ENCODE results near the gene SPATA6L.
"Not testable (repeated sequence)": the region's sequence is repeated elsewhere in the genome, so short reads cannot be mapped to it uniquely, and the experiment has no call there.

Gene SPATA6L

GRCh38 chr9:4615251-4615650 lies 51.0 kb downstream of the SPATA6L start:
- Histone ChIP-seq H3F3A (ENCODE audit: insufficient read depth) (no peaks in the 10 kb centered on the region), H3K27me3 (ENCODE audit: low read length) (no peaks in the 10 kb centered on the region), H2AFZ (ENCODE audit: low read depth, low read length, severe bottlenecking) (no peak overlapping the region), H3K4me2 (ENCODE audit: low read depth, low read length, poor library complexity, severe bottlenecking) (no peak overlapping the region), H3K36me3 (ENCODE audit: low read length) (no peaks in the 10 kb centered on the region), H3K9me2 (replicated peaks; ENCODE audit: insufficient read depth, low read length) (no peaks in the 10 kb centered on the region), H3K79me2 (ENCODE audit: insufficient read depth, low read length) (no peaks in the 10 kb centered on the region), H3K27ac (ENCODE audit: low read depth, low read length) (no peak overlapping the region), H3K4me3 (ENCODE audit: insufficient read depth, low read length, poor library complexity, severe bottlenecking) (no peak overlapping the region), H3K9ac (ENCODE audit: low read length) (no peak overlapping the region), H4K20me1 (ENCODE audit: low read depth, low read length) (no peaks in the 10 kb centered on the region), H3K9me3 (ENCODE audit: insufficient read depth, low read length) (no peaks in the 10 kb centered on the region)
- no peak for TF ChIP-seq EZH2phosphoT487 (conservative IDR thresholded peaks at IDR 0.05; ENCODE audit: low read length)
- TF ChIP-seq, protein P1, sequence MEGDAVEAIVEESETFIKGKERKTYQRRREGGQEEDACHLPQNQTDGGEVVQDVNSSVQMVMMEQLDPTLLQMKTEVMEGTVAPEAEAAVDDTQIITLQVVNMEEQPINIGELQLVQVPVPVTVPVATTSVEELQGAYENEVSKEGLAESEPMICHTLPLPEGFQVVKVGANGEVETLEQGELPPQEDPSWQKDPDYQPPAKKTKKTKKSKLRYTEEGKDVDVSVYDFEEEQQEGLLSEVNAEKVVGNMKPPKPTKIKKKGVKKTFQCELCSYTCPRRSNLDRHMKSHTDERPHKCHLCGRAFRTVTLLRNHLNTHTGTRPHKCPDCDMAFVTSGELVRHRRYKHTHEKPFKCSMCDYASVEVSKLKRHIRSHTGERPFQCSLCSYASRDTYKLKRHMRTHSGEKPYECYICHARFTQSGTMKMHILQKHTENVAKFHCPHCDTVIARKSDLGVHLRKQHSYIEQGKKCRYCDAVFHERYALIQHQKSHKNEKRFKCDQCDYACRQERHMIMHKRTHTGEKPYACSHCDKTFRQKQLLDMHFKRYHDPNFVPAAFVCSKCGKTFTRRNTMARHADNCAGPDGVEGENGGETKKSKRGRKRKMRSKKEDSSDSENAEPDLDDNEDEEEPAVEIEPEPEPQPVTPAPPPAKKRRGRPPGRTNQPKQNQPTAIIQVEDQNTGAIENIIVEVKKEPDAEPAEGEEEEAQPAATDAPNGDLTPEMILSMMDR (IDR thresholded peaks at IDR 0.05; ENCODE audit: insufficient read depth, low read length, poor library complexity, severe bottlenecking): no peak

- Histone ChIP-seq H3K36me3 (ENCODE audit: low read length) (no peaks in the 10 kb centered on the region), H2AFZ (ENCODE audit: low read depth, low read length, severe bottlenecking) (no peak overlapping the region), H3K9ac (ENCODE audit: low read length) (no peak overlapping the region), H3K9me2 (replicated peaks; ENCODE audit: insufficient read depth, low read length) (no peaks in the 10 kb centered on the region), H3K4me2 (ENCODE audit: low read depth, low read length, poor library complexity, severe bottlenecking) (no peak overlapping the region), H3F3A (ENCODE audit: insufficient read depth) (no peaks in the 10 kb centered on the region), H3K79me2 (ENCODE audit: insufficient read depth, low read length) (no peaks in the 10 kb centered on the region), H3K9me3 (ENCODE audit: insufficient read depth, low read length) (no peaks in the 10 kb centered on the region), H3K4me3 (ENCODE audit: insufficient read depth, low read length, poor library complexity, severe bottlenecking) (no peak overlapping the region), H4K20me1 (ENCODE audit: low read depth, low read length) (no peaks in the 10 kb centered on the region), H3K27me3 (ENCODE audit: low read length) (no peaks in the 10 kb centered on the region), H3K27ac (ENCODE audit: low read depth, low read length) (no peak overlapping the region)
- TF ChIP-seq, protein P1 (IDR thresholded peaks at IDR 0.05; ENCODE audit: insufficient read depth, low read length, poor library complexity, severe bottlenecking): no peak
- no peak for TF ChIP-seq EZH2phosphoT487 (conservative IDR thresholded peaks at IDR 0.05; ENCODE audit: low read length)
Measured at GRCh38 chr9:4614627-4615026, 51.7 kb downstream of the SPATA6L start.

DNA sequence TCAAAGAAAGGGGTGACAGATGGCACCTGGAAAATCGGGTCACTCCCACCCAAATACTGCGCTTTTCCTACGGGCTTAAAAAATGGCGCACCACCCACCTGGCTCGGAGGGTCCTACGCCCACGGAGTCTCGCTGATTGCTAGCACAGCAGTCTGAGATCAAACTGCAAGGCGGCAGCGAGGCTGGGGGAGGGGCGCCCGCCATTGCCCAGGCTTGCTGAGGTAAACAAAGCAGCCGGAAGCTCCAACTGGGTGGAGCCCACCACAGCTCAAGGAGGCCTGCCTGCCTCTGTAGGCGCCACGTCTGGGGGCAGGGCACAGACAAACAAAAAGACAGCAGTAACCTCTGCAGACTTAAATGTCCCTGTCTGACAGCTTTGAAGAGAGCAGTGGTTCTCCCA lies 60.2 kb downstream of the SPATA6L start:
- not testable (repeated sequence) for H3K27ac ChIP-seq (ENCODE audit: low read depth, low read length); H3K79me2 ChIP-seq (ENCODE audit: insufficient read depth, low read length); H3K9me2 ChIP-seq (replicated peaks; ENCODE audit: insufficient read depth, low read length); H3F3A ChIP-seq (ENCODE audit: insufficient read depth); H3K9ac ChIP-seq (ENCODE audit: low read length); H2AFZ ChIP-seq (ENCODE audit: low read depth, low read length, severe bottlenecking); H3K27me3 ChIP-seq (ENCODE audit: low read length); H3K9me3 ChIP-seq (ENCODE audit: insufficient read depth, low read length); H3K36me3 ChIP-seq (ENCODE audit: low read length); H3K4me3 ChIP-seq (ENCODE audit: insufficient read depth, low read length, poor library complexity, severe bottlenecking); H3K4me2 ChIP-seq (ENCODE audit: low read depth, low read length, poor library complexity, severe bottlenecking); H4K20me1 ChIP-seq (ENCODE audit: low read depth, low read length)

- H3K27ac ChIP-seq (ENCODE audit: low read depth, low read length): no peak overlapping the region
- H3K4me2 ChIP-seq (ENCODE audit: low read depth, low read length, poor library complexity, severe bottlenecking): no peak overlapping the region
- H3K4me3 ChIP-seq (ENCODE audit: insufficient read depth, low read length, poor library complexity, severe bottlenecking): no peak overlapping the region
- H3K79me2 ChIP-seq (ENCODE audit: insufficient read depth, low read length): no peaks in the 10 kb centered on the region
- no peaks in the 10 kb centered on the region for H3F3A ChIP-seq (ENCODE audit: insufficient read depth)
- no peak overlapping the region for H3K9ac ChIP-seq (ENCODE audit: low read length)
- H3K36me3 ChIP-seq (ENCODE audit: low read length): no peaks in the 10 kb centered on the region
- H3K9me3 ChIP-seq (ENCODE audit: insufficient read depth, low read length): no peaks in the 10 kb centered on the region
- H2AFZ ChIP-seq (ENCODE audit: low read depth, low read length, severe bottlenecking): peak overlapping the region; percentile 5
- TF ChIP-seq EZH2phosphoT487 (conservative IDR thresholded peaks at IDR 0.05; ENCODE audit: low read length): no peak
- TF ChIP-seq, protein P1 (IDR thresholded peaks at IDR 0.05; ENCODE audit: insufficient read depth, low read length, poor library complexity, severe bottlenecking): peak; percentile 90
- H3K27me3 ChIP-seq (ENCODE audit: low read length): no peaks in the 10 kb centered on the region
- no peaks in the 10 kb centered on the region for H3K9me2 ChIP-seq (replicated peaks; ENCODE audit: insufficient read depth, low read length)
- H4K20me1 ChIP-seq (ENCODE audit: low read depth, low read length): no peaks in the 10 kb centered on the region
Measured at GRCh38 chr9:4604678-4605095, 61.6 kb downstream of the SPATA6L start.

Data from SU-DHL-6 (cell line).